ENCODE measurements around the gene CAMK2D. TPM values are rescaled to one million over a fixed set of nuclear protein-coding genes. Genes with fewer than 3 reads are reported as not detected.

Gene CAMK2D
- total and polyA plus RNA-seq, 10 donors, result 5.9 to 44.2 (median 33.3) TPM

DNA sequence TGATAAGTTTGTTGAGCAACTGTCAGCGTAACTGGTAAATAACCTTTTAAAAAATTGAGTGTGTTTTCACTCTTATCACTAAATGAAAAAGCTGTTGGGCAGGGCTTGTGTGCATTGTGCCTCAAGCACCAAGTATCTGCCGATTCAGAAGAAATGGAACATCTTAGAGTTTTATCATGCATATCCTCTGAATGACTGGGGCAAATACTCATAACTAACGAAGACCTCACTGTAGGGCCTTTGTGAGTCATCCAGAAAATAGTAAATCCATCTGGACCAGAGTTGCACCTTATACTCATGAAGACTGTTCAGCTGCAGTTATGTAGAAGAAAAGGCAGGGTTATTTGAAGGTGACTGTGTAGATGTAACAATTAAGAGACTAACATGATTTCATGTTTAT is 222.1 kb downstream of the CAMK2D start:
- no peak for DNase-seq
- H3K36me3 ChIP-seq, result peaks cover 0 to 6% (median 0%) of the 10 kb centered on the region in 6 donors
- H3K27me3 ChIP-seq (replicated peaks in 1 of 7), result no peaks in the 10 kb centered on the region
- no peak overlapping the region for H3K27ac ChIP-seq
- TF ChIP-seq POLR2A (IDR thresholded peaks at IDR 0.05), result no peak
- no peak for TF ChIP-seq CTCF (IDR thresholded peaks at IDR 0.05 in 8 of 11, conservative IDR thresholded peaks at IDR 0.05 in 3 of 11)
- TF ChIP-seq POLR2AphosphoS5 (IDR thresholded peaks at IDR 0.05), result no peak
- H3K9me3 ChIP-seq, result no peaks in the 10 kb centered on the region
- no peaks in the 10 kb centered on the region for H3K4me1 ChIP-seq
- 58 to 87% (median 85%) methylated on average over 3 of the region's 3 CpGs for WGBS, 5 donors
- no peak overlapping the region for H3K4me3 ChIP-seq
- intact Hi-C loops (cut with DNase I; ENCODE audit: low total_unique reads), result no loop called here

GRCh38 chr4:113537628-113538027 is 223.9 kb downstream of the CAMK2D start:
- intact Hi-C loops (cut with DNase I; ENCODE audit: low total_unique reads), result no loop called here
- Histone ChIP-seq H3K27ac (no peak overlapping the region), H3K27me3 (replicated peaks in 1 of 7) (no peaks in the 10 kb centered on the region), H3K36me3 (peaks cover 0 to 6% (median 0%) of the 10 kb centered on the region in 6 donors), H3K4me3 (no peak overlapping the region), H3K4me1 (no peaks in the 10 kb centered on the region), H3K9me3 (no peaks in the 10 kb centered on the region)
- TF ChIP-seq POLR2AphosphoS5 (IDR thresholded peaks at IDR 0.05) (no peak), POLR2A (IDR thresholded peaks at IDR 0.05) (no peak), CTCF (IDR thresholded peaks at IDR 0.05 in 8 of 11, conservative IDR thresholded peaks at IDR 0.05 in 3 of 11) (no peak)
- DNase-seq, result no peak
- WGBS, 5 donors, result 74 to 93% (median 88%) methylated on average over 1 of the region's 1 CpG

DNA sequence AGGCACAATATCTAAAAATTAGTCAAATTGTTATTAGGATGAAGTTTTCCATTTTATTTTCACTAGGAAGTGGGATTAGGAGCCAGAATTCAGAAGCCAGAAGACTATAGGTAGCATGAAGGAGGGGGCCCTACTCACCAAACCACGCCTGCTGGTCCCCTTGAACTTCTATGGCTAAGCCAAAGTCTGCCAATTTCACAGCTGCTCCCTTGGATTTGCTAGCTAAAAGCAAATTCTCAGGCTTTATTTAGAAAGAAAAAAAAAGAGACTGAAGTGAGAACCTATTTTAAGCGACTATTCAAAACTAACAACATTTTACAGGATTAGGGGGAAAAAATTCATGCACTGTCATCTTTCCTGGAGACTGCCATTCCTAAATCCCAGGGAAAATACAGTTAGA is 224.3 kb downstream of the CAMK2D start:
- Histone ChIP-seq H3K27ac (no peak overlapping the region), H3K27me3 (replicated peaks in 1 of 7) (no peaks in the 10 kb centered on the region), H3K36me3 (peaks cover 0 to 6% (median 0%) of the 10 kb centered on the region in 6 donors), H3K9me3 (no peaks in the 10 kb centered on the region), H3K4me1 (no peaks in the 10 kb centered on the region), H3K4me3 (no peak overlapping the region)
- WGBS, 5 donors, result 83 to 93% (median 89%) methylated on average over 2 of the region's 2 CpGs
- no peak for DNase-seq
- TF ChIP-seq POLR2A (IDR thresholded peaks at IDR 0.05) (no peak), POLR2AphosphoS5 (IDR thresholded peaks at IDR 0.05) (no peak), CTCF (IDR thresholded peaks at IDR 0.05 in 8 of 11, conservative IDR thresholded peaks at IDR 0.05 in 3 of 11) (no peak)
- intact Hi-C loops (cut with DNase I; ENCODE audit: low total_unique reads), result no loop called here

GRCh38 chr4:113534711-113535110 is 226.8 kb downstream of the CAMK2D start:
- no peak for DNase-seq
- intact Hi-C loops (cut with DNase I; ENCODE audit: low total_unique reads), result no loop called here
- no peak overlapping the region for H3K27ac ChIP-seq
- TF ChIP-seq CTCF (IDR thresholded peaks at IDR 0.05 in 8 of 11, conservative IDR thresholded peaks at IDR 0.05 in 3 of 11), result no peak
- no peak for TF ChIP-seq POLR2AphosphoS5 (IDR thresholded peaks at IDR 0.05)
- no peak for TF ChIP-seq POLR2A (IDR thresholded peaks at IDR 0.05)
- H3K36me3 ChIP-seq, result peaks cover 0 to 25% (median 12%) of the 10 kb centered on the region in 6 donors
- WGBS, 5 donors, result 82 to 93% (median 83%) methylated on average over 1 of the region's 1 CpG
- no peaks in the 10 kb centered on the region for H3K4me1 ChIP-seq
- H3K4me3 ChIP-seq, result no peak overlapping the region
- H3K27me3 ChIP-seq (replicated peaks in 1 of 7), result no peaks in the 10 kb centered on the region
- no peaks in the 10 kb centered on the region for H3K9me3 ChIP-seq
